Parathyroid adenoma (tissue), 2 donors: Measurements from ENCODE around the gene NR3C2.

Experiments
- H2AFZ ChIP-seq: fragments of 300-600 bp; sonication (generic); one replicate; pipeline ENCODE4 v1.7.0; 2017; ENCODE audit warnings: antibody characterized with exemption, mild to moderate bottlenecking
- H3K27ac ChIP-seq: fragments of 300-600 bp; sonication (generic); one replicate; pipeline ENCODE4 v1.7.0; 2017
- H3K27me3 ChIP-seq: fragments of 300-600 bp; sonication (generic); one replicate; pipeline ENCODE4 v1.7.0; 2017; ENCODE audit warnings: low read length; ENCODE audit not compliant: control insufficient read depth, insufficient read depth
- H3K36me3 ChIP-seq: fragments of 300-600 bp; sonication (generic); one replicate; pipeline ENCODE4 v1.7.0; 2017; ENCODE audit warnings: low read length; ENCODE audit not compliant: control insufficient read depth, insufficient read depth
- H3K4me1 ChIP-seq: fragments of 300-600 bp; sonication (generic); one replicate; pipeline ENCODE4 v1.7.0; 2017; ENCODE audit warnings: control low read depth
- H3K4me2 ChIP-seq: fragments of 300-600 bp; sonication (generic); one replicate; pipeline ENCODE4 v1.7.0; 2017; ENCODE audit warnings: low read length
- H3K4me3 ChIP-seq: fragments of 300-600 bp; sonication (generic); one replicate; pipeline ENCODE4 v1.7.0; 2017; ENCODE audit warnings: low read depth, low read length
- H3K79me2 ChIP-seq: fragments of 300-600 bp; sonication (generic); one replicate; pipeline ENCODE4 v1.7.0; 2017; ENCODE audit warnings: control low read depth
- H3K9ac ChIP-seq: fragments of 300-600 bp; sonication (generic); one replicate; pipeline ENCODE4 v1.7.0; 2017; ENCODE audit warnings: mild to moderate bottlenecking
- H3K9me3 ChIP-seq: fragments of 300-600 bp; sonication (generic); one replicate; pipeline ENCODE4 v1.7.0; 2017; ENCODE audit warnings: low read length; ENCODE audit not compliant: control insufficient read depth
- TF ChIP-seq, protein P1 (sequence below): fragments of 300-600 bp; sonication (generic); IDR thresholded peaks from one replicate; pipeline ENCODE4 v1.7.0; 2017; ENCODE audit warnings: antibody characterized with exemption, mild to moderate bottlenecking
- donor health status: primary hyperparathyroidism.

The NR3C2 gene

DNA sequence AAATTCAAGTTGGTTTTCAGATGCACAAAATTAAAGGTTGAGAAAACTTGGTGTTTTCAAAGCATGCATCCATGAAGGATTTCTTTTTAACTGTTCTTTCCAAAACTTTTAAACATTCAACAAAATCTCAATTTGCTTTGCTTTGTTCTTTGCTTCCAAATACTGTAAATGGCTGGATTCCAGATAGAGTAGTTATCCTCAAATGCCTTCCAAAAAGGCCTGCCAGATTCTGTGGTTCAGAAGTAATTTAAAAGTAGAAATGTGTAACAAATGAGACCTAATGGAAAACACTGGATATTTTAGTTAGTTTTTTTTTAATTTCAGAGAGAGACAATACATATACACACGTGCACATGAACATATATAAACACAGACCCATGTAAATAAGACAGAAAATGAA, 97.3 kb downstream of the NR3C2 start:
- Histone ChIP-seq H3K9me3 (no peaks in the 10 kb centered on the region), H3K4me3 (no peak overlapping the region), H3K79me2 (no peaks in the 10 kb centered on the region), H3K36me3 (no peaks in the 10 kb centered on the region), H3K4me1 (peaks cover 6% of the 10 kb centered on the region), H2AFZ (no peak overlapping the region), H3K9ac (no peak overlapping the region), H3K4me2 (no peak overlapping the region), H3K27me3 (no peaks in the 10 kb centered on the region), H3K27ac (no peak overlapping the region)
- TF ChIP-seq, protein P1, sequence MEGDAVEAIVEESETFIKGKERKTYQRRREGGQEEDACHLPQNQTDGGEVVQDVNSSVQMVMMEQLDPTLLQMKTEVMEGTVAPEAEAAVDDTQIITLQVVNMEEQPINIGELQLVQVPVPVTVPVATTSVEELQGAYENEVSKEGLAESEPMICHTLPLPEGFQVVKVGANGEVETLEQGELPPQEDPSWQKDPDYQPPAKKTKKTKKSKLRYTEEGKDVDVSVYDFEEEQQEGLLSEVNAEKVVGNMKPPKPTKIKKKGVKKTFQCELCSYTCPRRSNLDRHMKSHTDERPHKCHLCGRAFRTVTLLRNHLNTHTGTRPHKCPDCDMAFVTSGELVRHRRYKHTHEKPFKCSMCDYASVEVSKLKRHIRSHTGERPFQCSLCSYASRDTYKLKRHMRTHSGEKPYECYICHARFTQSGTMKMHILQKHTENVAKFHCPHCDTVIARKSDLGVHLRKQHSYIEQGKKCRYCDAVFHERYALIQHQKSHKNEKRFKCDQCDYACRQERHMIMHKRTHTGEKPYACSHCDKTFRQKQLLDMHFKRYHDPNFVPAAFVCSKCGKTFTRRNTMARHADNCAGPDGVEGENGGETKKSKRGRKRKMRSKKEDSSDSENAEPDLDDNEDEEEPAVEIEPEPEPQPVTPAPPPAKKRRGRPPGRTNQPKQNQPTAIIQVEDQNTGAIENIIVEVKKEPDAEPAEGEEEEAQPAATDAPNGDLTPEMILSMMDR, result no peak

DNA sequence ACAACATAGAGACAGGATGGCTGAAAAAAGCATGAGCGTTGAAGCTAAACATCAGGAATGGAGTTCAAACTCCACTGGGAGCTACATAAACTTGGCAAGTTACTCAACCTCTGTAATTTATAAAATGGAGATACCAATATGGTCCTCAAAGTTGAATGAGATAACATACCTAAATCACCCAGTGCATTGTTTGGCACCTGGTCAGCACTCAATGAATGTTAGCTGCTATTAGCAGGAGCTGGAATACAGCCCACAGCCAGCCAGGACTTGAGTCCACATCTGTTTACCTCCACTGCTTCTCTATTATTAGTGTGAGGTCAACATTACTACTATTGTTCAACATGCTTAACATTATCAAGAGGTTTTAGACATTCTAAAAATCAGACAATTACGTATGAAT, 97.9 kb downstream of the NR3C2 start:
- Histone ChIP-seq H3K4me2 (no peak overlapping the region), H3K4me3 (no peak overlapping the region), H3K4me1 (peaks cover 6% of the 10 kb centered on the region), H3K27me3 (no peaks in the 10 kb centered on the region), H3K36me3 (no peaks in the 10 kb centered on the region), H3K9me3 (no peaks in the 10 kb centered on the region), H3K9ac (no peak overlapping the region), H3K79me2 (no peaks in the 10 kb centered on the region), H3K27ac (no peak overlapping the region), H2AFZ (no peak overlapping the region)
- TF ChIP-seq, protein P1, result no peak

DNA sequence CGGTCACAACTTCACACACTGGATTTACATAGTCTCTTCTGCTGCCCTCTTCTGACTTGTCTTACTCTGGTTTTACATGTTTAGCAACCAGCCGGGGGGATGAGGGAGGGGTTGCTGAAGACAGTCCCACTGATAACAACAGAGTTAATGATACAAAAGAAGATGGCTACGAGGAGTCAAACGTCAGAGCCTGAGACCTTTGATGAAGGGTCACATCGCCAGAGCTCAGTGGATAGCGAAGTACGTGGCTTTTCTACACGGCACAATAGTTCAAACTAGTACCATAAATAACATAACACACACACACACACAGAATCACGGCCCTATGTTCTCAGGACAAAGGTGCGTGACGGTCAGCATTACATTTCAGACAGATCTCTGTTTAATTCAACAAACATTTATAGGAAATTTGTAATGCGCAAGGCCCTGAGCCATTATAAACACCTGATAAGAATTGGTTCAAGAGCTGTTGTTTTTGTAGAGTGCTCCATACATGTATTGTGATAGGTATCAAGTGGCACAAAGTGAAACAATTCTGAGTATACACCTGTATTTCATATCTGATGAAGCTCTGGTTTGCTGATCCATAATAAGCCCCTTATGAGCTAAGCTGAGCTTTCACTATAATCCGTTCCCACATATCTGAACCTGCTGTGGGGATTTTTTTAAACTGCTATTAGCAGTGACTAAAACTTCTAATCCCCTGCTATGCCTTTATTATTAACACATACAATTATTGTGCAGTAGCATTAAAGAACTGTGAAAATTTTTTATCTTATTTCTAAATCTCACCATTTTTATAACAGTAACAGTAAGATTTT, 100.0 kb downstream of the NR3C2 start:
- H3K4me3 ChIP-seq, result no peak overlapping the region
- H3K9ac ChIP-seq, result no peak overlapping the region
- TF ChIP-seq, protein P1, result no peak
- peaks cover 6% of the 10 kb centered on the region for H3K79me2 ChIP-seq
- H3K36me3 ChIP-seq, result no peaks in the 10 kb centered on the region
- H3K27ac ChIP-seq, result no peak overlapping the region
- H2AFZ ChIP-seq, result no peak overlapping the region
- no peak overlapping the region for H3K4me2 ChIP-seq
- peaks cover 6% of the 10 kb centered on the region for H3K4me1 ChIP-seq
- H3K27me3 ChIP-seq, result no peaks in the 10 kb centered on the region
- H3K9me3 ChIP-seq, result no peaks in the 10 kb centered on the region

DNA sequence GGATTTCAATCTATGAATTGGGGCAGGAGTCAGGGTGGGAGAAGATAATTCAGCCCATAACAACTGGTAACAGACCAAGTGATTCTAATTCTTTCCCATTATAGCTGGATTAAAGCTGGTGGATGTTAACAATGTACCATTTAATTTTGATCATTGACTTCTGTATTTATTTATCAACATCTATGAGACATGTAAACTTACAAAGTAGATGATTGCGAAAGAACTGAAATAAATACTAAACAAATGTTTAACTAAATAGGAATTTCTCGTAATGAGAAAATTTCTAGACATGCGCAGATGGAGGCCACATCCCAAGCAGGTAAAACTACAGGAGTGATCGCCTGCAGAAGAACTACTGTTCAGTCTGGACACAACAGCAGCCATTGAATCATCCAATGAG, 107.1 kb downstream of the NR3C2 start:
- Histone ChIP-seq H3K4me3 (no peak overlapping the region), H3K4me1 (no peaks in the 10 kb centered on the region), H3K9ac (no peak overlapping the region), H3K36me3 (no peaks in the 10 kb centered on the region), H3K79me2 (peaks cover 22% of the 10 kb centered on the region), H3K9me3 (no peaks in the 10 kb centered on the region), H3K27me3 (no peaks in the 10 kb centered on the region), H3K27ac (no peak overlapping the region), H2AFZ (no peak overlapping the region), H3K4me2 (no peak overlapping the region)
- TF ChIP-seq, protein P1, result no peak

DNA sequence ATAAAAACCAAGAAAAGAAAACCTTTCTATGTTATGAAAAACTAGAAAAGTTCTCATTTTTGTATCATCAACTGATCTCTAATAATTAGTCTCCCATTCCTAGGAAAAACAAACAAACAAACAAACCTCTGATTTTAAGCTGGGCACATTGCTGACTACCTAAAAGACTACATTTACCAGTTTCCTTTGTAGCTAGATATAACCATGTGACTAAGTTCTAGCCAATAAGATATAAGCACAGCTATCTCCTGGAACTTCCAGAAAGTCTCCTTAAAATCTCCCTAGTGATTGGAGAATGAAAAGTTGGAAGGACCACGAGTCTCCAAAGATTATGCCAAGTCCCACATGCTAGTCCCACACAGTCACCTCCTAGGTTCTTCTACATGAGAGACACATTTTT, 108.9 kb downstream of the NR3C2 start:
- H3K9me3 ChIP-seq, result no peaks in the 10 kb centered on the region
- no peak overlapping the region for H3K9ac ChIP-seq
- H2AFZ ChIP-seq, result no peak overlapping the region
- TF ChIP-seq, protein P1, result no peak
- H3K4me3 ChIP-seq, result no peak overlapping the region
- no peaks in the 10 kb centered on the region for H3K36me3 ChIP-seq
- no peak overlapping the region for H3K4me2 ChIP-seq
- H3K79me2 ChIP-seq, result peaks cover 16% of the 10 kb centered on the region
- no peak overlapping the region for H3K27ac ChIP-seq
- H3K4me1 ChIP-seq, result no peaks in the 10 kb centered on the region
- no peaks in the 10 kb centered on the region for H3K27me3 ChIP-seq
